Measurements from ENCODE around the gene MED27. TPM values are rescaled to one million over a fixed set of nuclear protein-coding genes. Genes with fewer than 3 reads are reported as not detected.
A peak's percentile ranks its signal among the peaks of the same experiment; 100 is the strongest.

The MED27 gene
- total and polyA plus RNA-seq, 7 donors, result 11.9 to 19.7 (median 15.6) TPM

DNA sequence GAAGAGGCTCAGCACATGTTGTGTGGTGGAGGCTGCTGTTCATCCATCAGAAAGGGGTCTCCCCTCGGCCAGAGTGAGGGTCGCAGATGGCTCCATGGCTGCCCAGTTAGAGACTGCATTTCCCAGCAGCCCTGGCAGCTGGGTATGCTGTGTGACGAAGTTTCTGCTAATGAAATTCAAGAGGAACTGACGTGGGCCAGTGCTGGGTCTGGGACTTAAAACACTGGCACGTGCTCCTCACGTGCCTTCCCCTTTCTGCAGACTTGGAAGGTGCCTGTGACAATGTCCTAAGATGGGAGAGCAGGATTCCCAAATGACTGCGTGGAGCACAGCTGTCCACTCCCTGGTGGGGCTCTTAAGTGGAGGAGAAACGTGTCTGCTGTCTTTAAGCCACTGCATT lies 225.3 kb downstream of the MED27 start:
- Histone ChIP-seq H3K27ac (no peak overlapping the region), H3K4me3 (no peak overlapping the region), H3K36me3 (no peaks in the 10 kb centered on the region), H3K27me3 (no peaks in the 10 kb centered on the region), H3K4me1 (no peaks in the 10 kb centered on the region), H3K9me3 (no peaks in the 10 kb centered on the region)
- TF ChIP-seq EP300 (IDR thresholded peaks at IDR 0.05) (no peak), POLR2A (IDR thresholded peaks at IDR 0.05) (no peak), POLR2AphosphoS5 (IDR thresholded peaks at IDR 0.05) (no peak)
- TF ChIP-seq, protein P1, sequence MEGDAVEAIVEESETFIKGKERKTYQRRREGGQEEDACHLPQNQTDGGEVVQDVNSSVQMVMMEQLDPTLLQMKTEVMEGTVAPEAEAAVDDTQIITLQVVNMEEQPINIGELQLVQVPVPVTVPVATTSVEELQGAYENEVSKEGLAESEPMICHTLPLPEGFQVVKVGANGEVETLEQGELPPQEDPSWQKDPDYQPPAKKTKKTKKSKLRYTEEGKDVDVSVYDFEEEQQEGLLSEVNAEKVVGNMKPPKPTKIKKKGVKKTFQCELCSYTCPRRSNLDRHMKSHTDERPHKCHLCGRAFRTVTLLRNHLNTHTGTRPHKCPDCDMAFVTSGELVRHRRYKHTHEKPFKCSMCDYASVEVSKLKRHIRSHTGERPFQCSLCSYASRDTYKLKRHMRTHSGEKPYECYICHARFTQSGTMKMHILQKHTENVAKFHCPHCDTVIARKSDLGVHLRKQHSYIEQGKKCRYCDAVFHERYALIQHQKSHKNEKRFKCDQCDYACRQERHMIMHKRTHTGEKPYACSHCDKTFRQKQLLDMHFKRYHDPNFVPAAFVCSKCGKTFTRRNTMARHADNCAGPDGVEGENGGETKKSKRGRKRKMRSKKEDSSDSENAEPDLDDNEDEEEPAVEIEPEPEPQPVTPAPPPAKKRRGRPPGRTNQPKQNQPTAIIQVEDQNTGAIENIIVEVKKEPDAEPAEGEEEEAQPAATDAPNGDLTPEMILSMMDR (IDR thresholded peaks at IDR 0.05), result no peak
- peak; percentile 80 for DNase-seq
- WGBS, 2 donors, result 52 to 62% methylated on average over 8 of the region's 8 CpGs
- intact Hi-C loops (cut with DNase I), result no loop called here

DNA sequence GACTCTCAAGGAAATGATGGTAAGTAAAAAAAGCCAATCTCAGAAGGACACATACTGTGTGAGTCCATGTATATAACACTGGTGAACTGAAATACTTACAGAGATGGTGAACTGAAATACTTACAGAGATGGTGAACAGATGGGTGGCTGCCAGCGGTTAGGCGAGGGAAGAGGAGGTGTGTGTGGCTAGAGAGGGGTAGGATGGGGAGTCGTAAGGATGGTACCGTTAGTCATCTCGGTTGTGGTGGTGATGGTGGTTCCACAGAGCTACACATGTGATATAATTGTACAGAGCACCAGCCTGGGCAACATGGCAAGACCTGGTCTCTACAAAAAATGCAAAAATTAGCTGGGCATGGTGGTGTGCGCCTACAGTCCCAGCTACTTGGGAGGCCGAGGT lies 226.2 kb downstream of the MED27 start:
- H3K27me3 ChIP-seq, result no peaks in the 10 kb centered on the region
- TF ChIP-seq, protein P1 (IDR thresholded peaks at IDR 0.05), result no peak
- no peak for TF ChIP-seq EP300 (IDR thresholded peaks at IDR 0.05)
- TF ChIP-seq POLR2AphosphoS5 (IDR thresholded peaks at IDR 0.05), result no peak
- TF ChIP-seq POLR2A (IDR thresholded peaks at IDR 0.05), result no peak
- 80 to 90% methylated on average over 7 of the region's 7 CpGs for WGBS, 2 donors
- no peaks in the 10 kb centered on the region for H3K36me3 ChIP-seq
- H3K4me1 ChIP-seq, result no peaks in the 10 kb centered on the region
- intact Hi-C loops (cut with DNase I), result no loop called here
- no peak for DNase-seq
- no peak overlapping the region for H3K4me3 ChIP-seq
- H3K9me3 ChIP-seq, result no peaks in the 10 kb centered on the region
- no peak overlapping the region for H3K27ac ChIP-seq

GRCh38 chr9:131851414-131851813 lies 228.3 kb downstream of the MED27 start:
- Histone ChIP-seq H3K4me1 (no peaks in the 10 kb centered on the region), H3K27me3 (no peaks in the 10 kb centered on the region), H3K9me3 (no peaks in the 10 kb centered on the region), H3K27ac (no peak overlapping the region), H3K36me3 (no peaks in the 10 kb centered on the region), H3K4me3 (no peak overlapping the region)
- intact Hi-C loops (cut with DNase I), result no loop called here
- TF ChIP-seq EP300 (IDR thresholded peaks at IDR 0.05) (no peak), POLR2A (IDR thresholded peaks at IDR 0.05) (no peak), POLR2AphosphoS5 (IDR thresholded peaks at IDR 0.05) (no peak)
- TF ChIP-seq, protein P1 (IDR thresholded peaks at IDR 0.05), result no peak
- no peak for DNase-seq
- WGBS, 2 donors, result 54 to 61% methylated on average over 7 of the region's 7 CpGs

GRCh38 chr9:131849391-131849790 lies 230.3 kb downstream of the MED27 start:
- Histone ChIP-seq H3K4me3 (no peak overlapping the region), H3K4me1 (no peaks in the 10 kb centered on the region), H3K27ac (no peak overlapping the region), H3K27me3 (peaks cover 0 to 3% (median 0%) of the 10 kb centered on the region in 3 donors), H3K9me3 (no peaks in the 10 kb centered on the region), H3K36me3 (no peaks in the 10 kb centered on the region)
- no peak for DNase-seq
- TF ChIP-seq POLR2A (IDR thresholded peaks at IDR 0.05) (no peak), EP300 (IDR thresholded peaks at IDR 0.05) (no peak), POLR2AphosphoS5 (IDR thresholded peaks at IDR 0.05) (no peak)
- TF ChIP-seq, protein P1 (IDR thresholded peaks at IDR 0.05), result no peak
- intact Hi-C loops (cut with DNase I), result no loop called here
- 94 to 97% methylated on average over 18 of the region's 18 CpGs for WGBS, 2 donors

DNA sequence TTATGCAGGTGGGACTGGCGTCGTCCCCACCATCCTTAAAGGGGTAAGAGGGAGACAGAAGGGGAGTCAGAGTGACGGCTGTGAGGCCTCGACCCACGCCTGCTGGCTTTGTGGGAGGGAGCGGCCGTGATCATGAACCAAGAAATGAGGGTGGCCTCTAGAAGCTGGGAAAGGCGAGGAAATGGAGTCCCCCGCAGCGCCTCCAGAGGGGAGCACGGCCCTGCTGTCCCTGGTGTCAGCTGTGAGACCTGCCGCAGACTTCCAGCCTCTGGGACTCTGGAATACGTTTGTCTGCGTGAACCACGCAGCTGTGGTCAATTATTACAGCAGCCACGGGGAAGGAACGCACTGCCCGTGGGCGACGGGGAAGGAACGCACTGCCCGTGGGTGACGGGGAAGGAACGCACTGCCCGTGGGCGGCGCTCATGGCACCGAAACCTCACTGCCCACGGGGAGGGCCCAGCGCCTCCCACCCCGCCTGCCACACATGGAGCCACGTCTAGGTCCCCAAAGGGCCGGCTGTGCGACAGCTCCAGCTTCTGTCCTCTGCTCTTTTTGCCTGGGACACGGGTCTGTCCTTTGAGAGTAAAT lies 231.0 kb downstream of the MED27 start:
- Histone ChIP-seq H3K4me3 (no peak overlapping the region), H3K27ac (no peak overlapping the region), H3K4me1 (no peaks in the 10 kb centered on the region), H3K9me3 (no peaks in the 10 kb centered on the region), H3K36me3 (no peaks in the 10 kb centered on the region), H3K27me3 (peaks cover 0 to 9% (median 0%) of the 10 kb centered on the region in 3 donors)
- intact Hi-C loops (cut with DNase I), result no loop called here
- no peak for DNase-seq
- 84% methylated on average over 35 of the region's 35 CpGs for WGBS, 2 donors
- TF ChIP-seq, protein P1 (IDR thresholded peaks at IDR 0.05), result no peak
- no peak for TF ChIP-seq POLR2AphosphoS5 (IDR thresholded peaks at IDR 0.05)
- no peak for TF ChIP-seq EP300 (IDR thresholded peaks at IDR 0.05)
- TF ChIP-seq POLR2A (IDR thresholded peaks at IDR 0.05), result no peak

Data from sigmoid colon (tissue), 7 donors.